Measurements from ENCODE around the gene ARHGDIA.

Gene ARHGDIA

GRCh38 chr17:81905993-81906392, 34.9 kb upstream of the ARHGDIA start:
- no peak for DNase-seq (ENCODE audit: low read depth)

DNA sequence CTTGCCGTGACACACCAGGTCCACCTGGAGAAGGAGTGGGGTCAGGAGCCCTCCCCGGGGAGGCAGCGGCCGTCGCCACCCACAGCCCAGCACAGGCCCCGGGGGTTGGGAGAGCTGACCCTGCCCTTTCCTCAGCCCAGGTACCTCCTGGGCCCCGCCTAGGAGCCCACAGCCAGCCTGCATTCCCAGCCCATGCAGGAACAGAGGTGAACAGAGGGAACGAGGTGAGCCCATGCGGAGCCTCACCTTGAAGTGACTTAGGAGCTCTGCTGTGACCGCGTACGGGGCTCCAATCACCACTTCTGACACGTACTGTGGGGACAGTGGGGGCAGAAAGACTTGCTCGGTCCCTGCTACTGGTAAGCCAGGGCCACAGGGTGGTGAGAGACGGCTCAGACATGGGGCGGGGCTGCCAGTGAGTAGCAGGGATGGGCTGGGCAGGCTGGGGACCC, 34.3 kb upstream of the ARHGDIA start:
- no peak for DNase-seq (ENCODE audit: low read depth)

GRCh38 chr17:81904600-81905423, 33.7 kb upstream of the ARHGDIA start:
- DNase-seq (ENCODE audit: low read depth) = no peak

GRCh38 chr17:81903896-81904599, 32.9 kb upstream of the ARHGDIA start:
- no peak for DNase-seq (ENCODE audit: low read depth)

- no peak for DNase-seq (ENCODE audit: low read depth)
These were observed 32.3 kb upstream of the ARHGDIA start for GRCh38 chr17:81903415-81903831.

DNA sequence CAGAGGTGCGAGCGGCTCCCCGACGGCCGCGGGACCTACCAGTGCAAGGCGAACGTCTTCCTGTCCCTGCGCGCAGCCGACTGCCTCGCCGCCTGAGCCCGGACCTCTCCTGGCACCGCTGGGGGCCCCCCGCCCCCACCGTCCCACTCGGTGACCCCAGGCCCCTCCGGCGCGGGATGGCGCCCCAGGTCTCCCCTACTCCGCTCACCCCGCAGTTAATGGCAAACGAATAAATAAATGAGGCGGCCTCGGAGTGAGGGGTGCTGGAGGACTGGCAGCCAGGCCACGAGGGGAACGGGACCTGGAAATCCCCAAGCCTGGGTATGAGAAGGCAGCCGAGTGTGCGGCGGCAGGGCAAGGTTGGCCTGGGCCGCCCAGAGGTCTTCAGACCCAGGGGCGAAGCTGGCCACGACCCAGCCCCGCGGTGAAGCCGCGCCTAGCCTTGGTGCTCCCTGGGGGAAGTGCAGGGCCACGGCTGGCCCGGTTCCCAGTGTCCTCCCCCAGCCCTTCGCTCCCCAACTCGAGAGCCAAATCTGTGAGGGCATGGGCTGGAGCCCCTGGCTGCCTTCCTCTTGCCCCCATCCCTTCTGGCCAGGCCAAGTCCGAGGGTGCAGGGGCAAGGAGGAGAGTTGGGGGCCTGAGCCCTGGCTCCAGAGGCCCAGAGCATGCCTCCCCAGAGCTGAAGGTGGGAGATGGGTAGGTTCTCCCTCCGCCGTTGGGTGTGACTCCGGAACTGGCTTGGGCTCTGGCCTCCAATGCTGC, 31.7 kb upstream of the ARHGDIA start:
- DNase-seq (ENCODE audit: low read depth) = no peak

GRCh38 chr17:81902023-81902652, 31.0 kb upstream of the ARHGDIA start, which contains the start of gene NPB:
Gene NPB, plus strand, starts transcription at chr17:81902238. Its CDS starts 40 bp downstream, at chr17:81902278.
- no peak for DNase-seq (ENCODE audit: low read depth)

DNA sequence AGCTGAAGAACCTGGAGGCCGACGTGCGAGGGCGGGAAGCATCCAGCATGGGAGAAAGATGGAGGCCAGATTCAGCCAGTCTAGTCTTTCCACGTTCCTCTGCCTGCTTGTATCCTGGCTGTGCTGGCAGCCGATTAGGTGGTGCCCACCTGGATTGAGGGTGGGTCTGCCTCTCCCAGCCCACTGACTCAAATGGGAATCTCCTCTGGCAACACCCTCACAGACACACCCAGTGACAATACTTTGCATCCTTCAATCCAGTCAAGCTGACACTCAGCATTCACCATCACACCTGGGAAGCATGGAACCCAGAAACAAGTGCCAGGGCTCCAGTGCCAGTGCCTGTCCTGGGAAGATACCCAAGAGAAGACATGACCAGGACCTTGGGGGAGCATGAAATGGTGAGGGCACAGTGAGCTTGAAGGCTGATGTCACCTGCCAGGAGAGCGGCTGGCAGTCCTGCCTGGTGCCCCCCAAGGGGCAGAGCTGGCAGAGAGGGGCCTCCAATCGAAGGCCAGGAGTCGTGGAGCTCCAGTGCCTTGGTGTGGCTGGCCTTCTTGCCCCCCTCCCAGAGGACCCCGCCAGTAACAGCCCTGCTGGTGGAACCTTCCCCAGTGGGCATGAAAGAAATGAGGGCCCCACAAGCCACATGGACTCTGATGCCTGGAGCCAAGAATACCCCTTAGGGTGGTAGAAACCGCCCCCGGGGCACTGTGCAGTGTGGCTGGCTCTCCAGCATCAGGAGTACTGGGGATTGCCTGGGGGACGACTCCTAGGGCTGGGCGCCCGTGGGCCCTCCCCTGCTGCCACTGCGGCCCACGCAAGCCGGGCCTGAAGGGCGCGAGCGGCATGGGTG, 30.3 kb upstream of the ARHGDIA start:
- no peak for DNase-seq (ENCODE audit: low read depth)

- DNase-seq (ENCODE audit: low read depth) = no peak
These were observed 29.2 kb upstream of the ARHGDIA start for GRCh38 chr17:81900181-81900820.

DNA sequence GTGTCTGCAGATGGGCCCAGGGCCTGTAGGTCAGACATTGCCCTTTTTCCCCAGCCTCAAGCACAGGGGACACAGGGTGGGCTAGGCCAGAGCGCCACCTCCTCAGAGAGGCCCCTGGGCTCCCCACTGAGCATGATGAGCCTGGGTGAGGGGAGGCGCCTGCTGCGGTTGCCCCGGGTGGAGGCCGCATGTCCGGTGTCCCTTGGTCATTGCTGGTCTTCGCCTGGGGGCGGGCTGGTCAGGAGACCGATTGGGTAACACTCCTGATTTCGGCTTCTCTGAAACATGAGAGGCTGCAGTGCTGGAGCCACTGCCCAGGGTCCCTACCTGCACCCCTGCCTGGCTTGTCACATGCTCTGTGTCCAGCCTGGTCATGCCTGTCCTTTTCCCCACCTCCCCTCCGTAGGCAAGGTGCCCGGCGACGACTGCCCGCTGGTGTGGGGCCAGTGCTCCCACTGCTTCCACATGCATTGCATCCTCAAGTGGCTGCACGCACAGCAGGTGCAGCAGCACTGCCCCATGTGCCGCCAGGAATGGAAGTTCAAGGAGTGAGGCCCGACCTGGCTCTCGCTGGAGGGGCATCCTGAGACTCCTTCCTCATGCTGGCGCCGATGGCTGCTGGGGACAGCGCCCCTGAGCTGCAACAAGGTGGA, 28.5 kb upstream of the ARHGDIA start:
- DNase-seq (ENCODE audit: low read depth) = no peak

GRCh38 chr17:81898885-81899284, 27.7 kb upstream of the ARHGDIA start:
- no peak for DNase-seq (ENCODE audit: low read depth)

DNA sequence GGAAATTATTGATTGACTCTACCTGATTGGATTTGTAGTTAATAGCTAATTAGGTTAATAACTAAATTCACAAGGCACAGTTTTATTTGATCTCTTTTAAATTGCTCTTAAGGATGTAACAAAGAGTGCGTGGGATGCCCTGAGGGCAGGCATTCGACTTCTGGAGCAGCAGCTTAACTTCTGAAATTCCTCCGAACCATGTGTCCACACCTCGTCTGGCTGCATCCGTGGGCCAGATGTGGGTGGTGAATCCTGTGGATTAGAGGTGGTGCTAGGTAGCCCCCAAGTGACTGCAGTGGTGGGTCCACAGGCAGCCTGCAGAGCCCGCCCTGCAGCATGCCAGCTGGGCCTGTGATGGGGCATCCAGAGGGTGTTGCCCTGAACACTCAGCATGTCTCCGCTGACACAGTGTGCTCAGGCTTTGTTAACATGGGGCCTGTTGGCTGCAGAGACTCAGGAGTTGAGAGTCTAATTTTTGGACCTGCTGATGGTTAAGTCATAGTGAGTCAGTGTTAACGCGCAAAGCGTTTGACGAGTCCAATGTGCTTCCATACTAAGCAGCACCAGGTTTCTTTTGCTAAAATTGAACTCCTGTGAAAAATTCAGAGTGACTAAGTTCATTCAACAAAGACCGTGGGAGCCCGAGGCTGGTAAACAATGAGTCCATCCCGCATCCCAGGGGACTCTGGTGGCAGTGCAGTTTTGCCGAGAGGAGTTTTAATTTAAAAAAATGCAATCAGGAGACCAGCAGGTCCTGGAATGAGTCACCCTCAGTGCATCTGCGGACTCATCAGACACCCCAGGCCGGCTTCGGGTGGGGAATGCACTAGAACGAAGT, 27.1 kb upstream of the ARHGDIA start:
- DNase-seq (ENCODE audit: low read depth) = no peak

DNA sequence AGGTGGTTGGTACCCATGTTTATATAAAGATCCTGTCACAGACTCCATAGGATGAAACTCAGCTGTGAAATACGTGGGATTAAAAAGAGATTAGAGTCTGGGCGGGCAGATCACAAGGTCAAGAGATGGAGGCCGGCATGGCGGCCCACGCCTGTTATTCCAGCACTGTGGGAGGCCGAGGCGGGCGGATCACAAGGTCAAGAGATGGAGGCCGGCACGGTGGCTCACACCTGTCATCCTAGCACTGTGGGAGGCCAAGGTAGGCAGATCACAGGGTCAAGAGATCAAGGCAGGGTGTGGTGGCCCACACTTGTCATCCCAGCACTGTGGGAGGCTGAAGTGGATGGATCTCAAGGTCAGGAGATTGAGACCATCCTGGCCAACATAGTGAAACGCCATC, 24.3 kb upstream of the ARHGDIA start:
- DNase-seq (ENCODE audit: low read depth) = no peak

- DNase-seq (ENCODE audit: low read depth) = no peak
These were observed 20.1 kb upstream of the ARHGDIA start for GRCh38 chr17:81891303-81891552.

DNA sequence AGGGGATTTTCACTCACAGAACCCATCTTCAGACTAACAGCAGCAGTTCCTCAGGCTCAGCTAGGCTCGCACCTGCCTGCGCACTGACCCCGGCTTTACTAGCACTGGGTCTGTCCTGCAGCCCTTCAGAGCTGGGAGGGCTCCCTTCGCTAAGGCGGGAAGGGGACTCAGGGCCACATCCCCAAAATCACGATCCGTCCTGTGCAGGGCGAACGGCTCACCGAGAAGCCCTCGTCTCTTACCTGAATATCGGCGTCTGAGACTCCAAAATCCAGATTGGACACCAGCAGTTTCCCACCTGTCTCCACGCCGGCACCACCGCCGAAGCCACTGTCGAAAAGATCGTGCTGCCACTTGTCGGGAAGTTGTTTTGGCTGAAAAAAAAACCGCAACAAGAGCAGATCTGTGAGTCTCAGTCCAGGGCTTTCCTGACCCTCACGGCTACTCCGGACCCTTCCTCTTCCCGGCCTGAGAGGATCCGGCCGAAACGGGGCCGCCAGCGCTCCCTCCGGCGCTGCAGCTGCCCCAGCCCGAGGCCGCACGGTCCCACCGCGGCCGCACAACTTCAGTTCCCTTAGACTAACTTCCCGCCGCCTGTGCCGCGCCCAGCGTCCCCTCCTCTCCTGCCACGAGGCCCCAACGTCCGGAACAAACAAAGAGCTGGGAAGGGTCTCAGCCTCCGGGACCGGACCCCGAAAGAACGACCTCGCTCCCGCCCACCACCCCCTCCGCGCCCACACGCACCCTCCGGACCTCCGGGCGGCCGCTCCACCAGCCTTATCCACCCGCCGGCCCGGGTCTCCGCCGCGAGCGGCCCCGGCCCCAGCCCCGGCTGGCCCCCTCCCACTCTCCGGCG, 19.5 kb upstream of the ARHGDIA start:
- no peak for DNase-seq (ENCODE audit: low read depth)

DNA sequence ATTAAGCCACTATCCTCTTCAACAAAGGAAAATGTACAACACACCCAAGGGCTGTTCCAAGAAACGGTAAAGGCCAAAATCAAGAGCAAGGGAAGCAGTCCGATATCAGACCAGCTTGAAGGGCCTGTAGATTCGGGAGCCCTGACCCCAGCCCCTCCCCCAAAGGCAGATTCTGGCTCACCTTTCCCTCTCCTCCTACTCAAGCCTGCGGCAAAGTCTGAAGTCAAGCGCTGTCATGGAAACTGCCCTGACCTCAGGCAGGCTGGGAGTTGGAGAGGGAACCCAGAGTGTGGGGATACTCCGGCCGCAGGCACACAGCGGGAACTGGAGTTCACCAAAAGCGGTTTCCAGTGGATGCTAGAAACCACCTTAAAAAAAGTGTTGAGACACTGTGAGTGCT, 18.5 kb upstream of the ARHGDIA start:
- no peak for DNase-seq (ENCODE audit: low read depth)

DNA sequence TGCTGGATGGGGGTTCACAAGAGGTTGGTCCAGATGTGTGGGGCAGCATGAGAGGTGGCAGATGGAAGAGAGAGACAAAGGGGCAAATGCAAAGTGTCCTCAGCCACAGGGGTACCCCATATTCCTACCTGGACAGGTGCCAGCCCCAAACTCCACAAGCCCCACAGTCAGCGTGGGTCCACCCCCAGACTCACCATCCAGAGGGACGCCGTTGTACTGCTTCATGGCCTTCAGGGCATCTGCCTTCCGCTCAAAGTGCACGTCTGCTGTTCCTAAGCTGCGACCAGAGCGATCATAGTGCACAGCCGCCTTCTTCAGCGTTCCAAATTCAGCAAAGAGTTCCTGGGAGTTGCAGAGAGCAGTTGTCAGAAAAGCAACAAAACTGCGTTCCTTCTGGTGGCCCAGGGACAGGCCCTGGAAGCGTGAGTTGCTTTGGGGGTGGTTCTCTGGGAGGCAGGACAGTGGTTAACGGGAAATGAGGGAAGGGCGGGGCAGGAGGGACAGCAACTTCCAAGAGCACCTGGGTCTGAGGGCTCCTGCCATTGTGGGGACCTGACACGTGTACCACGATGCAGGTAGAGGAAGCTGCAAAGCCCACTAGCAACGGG, 18.0 kb upstream of the ARHGDIA start:
- DNase-seq (ENCODE audit: low read depth) = no peak

All from stimulated activated CD8-positive, alpha-beta memory T cell treated with anti-CD3 and anti-CD28 coated beads, Interleukin-12 subunit alpha, Interleukin-12 subunit beta, amount 100 ng/mL, for 1 hour (primary cell).